A549 (cell line): ENCODE results near the gene MAMSTR. TPM values are rescaled to one million over a fixed set of nuclear protein-coding genes. Genes with fewer than 3 reads are reported as not detected.
A peak's percentile ranks its signal among the peaks of the same experiment; 100 is the strongest.

Experiments used
- ATAC-seq, 2 experiments: fragments of 200-7000 bp in 1 of 2; fragments of >200 bp in 1 of 2; cut with Nextera tagmentation in 1 of 2; cut with Tn5 transposase in 1 of 2; 3 replicates each; pipeline versions ENCODE4 v1.8.0 to v1.9.1; 2018 to 2020; ENCODE audit warnings: mild to moderate bottlenecking in 1 of 2, moderate library complexity in 1 of 2
- CTCF ChIA-PET: fragments of 300-600 bp; sonication (Branson Sonifier 250); formaldehyde crosslinking; extraction: SDS; loops from one replicate; lab custom pipeline; 2021; ENCODE audit warnings: antibody characterized with exemption, inconsistent platforms; lab: Yijun Ruan, JAX
- POLR2A ChIA-PET: fragments of 350-600 bp; formaldehyde crosslinking; extraction: SDS; loops from one replicate; lab custom pipeline; 2021; ENCODE audit warnings: antibody characterized with exemption, inconsistent platforms; lab: Yijun Ruan, JAX
- DNase-seq, 2 experiments: peaks; one replicate each; pipeline versions ENCODE4 v3.0.0 to v3.0.0-alpha.2; 2011 to 2016; ENCODE audit warnings: low read depth in 1 of 2, low spot score in 1 of 2
- FAIRE-seq: peaks from 2 replicates; lab custom pipeline; 2011; peaks lifted over from hg19 to GRCh38; lab: Jason Lieb, UNC
- H3K27ac ChIP-seq, 2 experiments: fragments of >200 bp; sonication (Bioruptor Twin); formaldehyde crosslinking; 3 replicates each; pipeline ENCODE4 v1.5.1; 2016 to 2017
- H3K4me1 ChIP-seq: fragments of >200 bp; sonication (Bioruptor Twin); formaldehyde crosslinking; 3 replicates; pipeline ENCODE4 v1.6.1; 2016
- H3K4me2 ChIP-seq: fragments of >200 bp; sonication (Bioruptor Twin); formaldehyde crosslinking; 3 replicates; pipeline ENCODE4 v1.6.1; 2016
- H3K4me3 ChIP-seq: fragments of >200 bp; sonication (Bioruptor Twin); formaldehyde crosslinking; 3 replicates; pipeline ENCODE4 v1.5.1; 2016
- H3K9me3 ChIP-seq: fragments of >200 bp; sonication (Bioruptor Twin); formaldehyde crosslinking; 3 replicates; pipeline ENCODE4 v1.6.1; 2016
- BHLHE40 ChIP-seq: IDR thresholded peaks from 2 replicates; pipeline ENCODE4 v1.6.1; 2012; ENCODE audit warnings: low read depth, low read length, inconsistent platforms
- CEBPB ChIP-seq, 2 experiments: fragments of >200 bp in 1 of 2; sonication (Bioruptor Twin) in 1 of 2; formaldehyde crosslinking in 1 of 2; IDR thresholded peaks; 2 replicates each; pipeline ENCODE4 v1.6.1; 2012 to 2016
- EHF ChIP-seq: fragments of 250-450 bp; sonication (Bioruptor Pico); IDR thresholded peaks from 2 replicates; pipeline ENCODE4 v1.5.0; 2020; ENCODE audit warnings: mild to moderate bottlenecking
- ELK1 ChIP-seq: fragments of 150-350 bp; IDR thresholded peaks from 2 replicates; pipeline ENCODE4 v1.6.1; 2014; ENCODE audit warnings: low read depth, mild to moderate bottlenecking, low read length
- EP300 ChIP-seq, 2 experiments: fragments of >200 bp; sonication (Bioruptor Twin); formaldehyde crosslinking; IDR thresholded peaks; 2 replicates in 1 of 2; 3 replicates in 1 of 2; pipeline ENCODE4 v1.6.1; 2016 to 2017
- ESRRA ChIP-seq: fragments of 150-350 bp; IDR thresholded peaks from 2 replicates; pipeline ENCODE4 v1.6.1; 2014; ENCODE audit warnings: mild to moderate bottlenecking, low read length, borderline replicate concordance
- FOSL2 ChIP-seq, 2 experiments: fragments of 450-650 bp in 1 of 2; fragments of >200 bp in 1 of 2; sonication (Bioruptor Twin) in 1 of 2; formaldehyde crosslinking; IDR thresholded peaks; 2 replicates each; pipeline versions ENCODE4 v1.5.0 to v1.6.1; 2016 to 2020; ENCODE audit warnings: mild to moderate bottlenecking in 1 of 2, moderate library complexity in 1 of 2
- HOXA7 ChIP-seq: fragments of 250-450 bp; sonication (Bioruptor Pico); IDR thresholded peaks from 2 replicates; pipeline ENCODE4 v1.5.0; 2020; ENCODE audit warnings: mild to moderate bottlenecking, moderate library complexity
- HOXB5 ChIP-seq: fragments of 250-450 bp; sonication (Bioruptor Pico); IDR thresholded peaks from 2 replicates; pipeline ENCODE4 v1.5.0; 2020; ENCODE audit warnings: mild to moderate bottlenecking, moderate library complexity
- JUN ChIP-seq, 2 experiments: fragments of >200 bp; sonication (Bioruptor Twin); formaldehyde crosslinking; IDR thresholded peaks; 2 replicates in 1 of 2; 3 replicates in 1 of 2; pipeline ENCODE4 v1.6.1; 2016 to 2017
- KDM1A ChIP-seq: fragments of 200-600 bp; sonication (generic); IDR thresholded peaks from 2 replicates; pipeline ENCODE4 v1.6.1; 2016; ENCODE audit warnings: low read depth, mild to moderate bottlenecking
- MAX ChIP-seq: IDR thresholded peaks from 2 replicates; pipeline ENCODE4 v1.6.1; 2012
- MAZ ChIP-seq: fragments of 150-350 bp; IDR thresholded peaks from 2 replicates; pipeline ENCODE4 v1.6.1; 2014; ENCODE audit warnings: antibody characterized with exemption, low read depth, low read length, borderline replicate concordance
- MYC ChIP-seq: IDR thresholded peaks from 2 replicates; pipeline ENCODE4 v1.6.1; 2012; ENCODE audit warnings: mild to moderate bottlenecking, inconsistent platforms, low read length, improper control_type of control experiment, borderline replicate concordance
- NFE2L2 ChIP-seq: fragments of 150-350 bp; conservative IDR thresholded peaks from 2 replicates; pipeline ENCODE4 v1.6.1; 2014; ENCODE audit warnings: low read length
- NPAS2 ChIP-seq: fragments of 250-450 bp; sonication (Bioruptor Pico); IDR thresholded peaks from 2 replicates; pipeline ENCODE4 v1.8.0; 2022; ENCODE audit warnings: mild to moderate bottlenecking, moderate library complexity, borderline replicate concordance
- PBX3 ChIP-seq: IDR thresholded peaks from 2 replicates; pipeline ENCODE4 v1.6.1; 2012
- PHF8 ChIP-seq: fragments of 200-600 bp; sonication (generic); IDR thresholded peaks from 2 replicates; pipeline ENCODE4 v1.6.1; 2016; ENCODE audit warnings: low read depth, mild to moderate bottlenecking, antibody characterized with exemption, moderate library complexity, borderline replicate concordance
- POLR2A ChIP-seq: IDR thresholded peaks from 2 replicates; pipeline ENCODE4 v1.6.1; 2012; ENCODE audit warnings: mild to moderate bottlenecking, low read length
- RCOR1 ChIP-seq: fragments of 150-350 bp; IDR thresholded peaks from 2 replicates; pipeline ENCODE4 v1.6.1; 2014; ENCODE audit warnings: antibody characterized with exemption, low read length, low read depth
- TFCP2L1 ChIP-seq: fragments of 250-450 bp; sonication (Bioruptor Pico); IDR thresholded peaks from 2 replicates; pipeline ENCODE4 v1.5.0; 2021; ENCODE audit warnings: mild to moderate bottlenecking
- TP53 ChIP-seq: fragments of 250-450 bp; sonication (Bioruptor Pico); IDR thresholded peaks from 2 replicates; pipeline ENCODE4 v1.5.0; 2021; ENCODE audit warnings: mild to moderate bottlenecking, moderate library complexity
- WGBS: methylation state at CpG from one replicate; pipeline ENCODE4 v1.1.6; 2017; ENCODE audit errors: missing lambda C conversion rate; 5-methylcytosine and 5-hydroxymethylcytosine counted together
- polyA plus RNA-seq, 4 experiments: library from polyadenylated mRNA; depleted of rRNA in 3 of 4; stranded (reverse); fragments of >200 nt; fragmentation: RNase III in 1 of 4; extraction: RNeasy Plus Mini Kit Qiagen cat#74134 plus additional on column Dnase treatment in 1 of 4; gene quantifications; 2 replicates in 3 of 4; 3 replicates in 1 of 4; pipeline ENCODE4 v1.2.3, GENCODE V29; 2011 to 2017
- TF ChIP-seq, protein P1 (sequence below): fragments of 250-450 bp; sonication (Bioruptor Pico); IDR thresholded peaks from 2 replicates; pipeline ENCODE4 v1.5.0; 2021; ENCODE audit warnings: mild to moderate bottlenecking, moderate library complexity, borderline replicate concordance
- TF ChIP-seq, protein P2 (sequence below): IDR thresholded peaks from 2 replicates; pipeline ENCODE4 v1.6.1; 2012; ENCODE audit warnings: low read depth, borderline replicate concordance
- TF ChIP-seq, protein P3 (sequence below): fragments of >200 bp; sonication (Bioruptor Twin); formaldehyde crosslinking; IDR thresholded peaks from 3 replicates; pipeline ENCODE4 v1.5.1; 2016

Gene MAMSTR
- polyA plus RNA-seq, 2 of the 4 experiments (the other 2 are of a cell fraction), result 0.44 to 0.52 TPM

GRCh38 chr19:48738557-48739403, 19.3 kb upstream of the MAMSTR start (continued):
- peak; percentile 83; the same call in 1 of the 2 replicates for TF ChIP-seq HOXB5 (CRISPR knock-in tag)
- TF ChIP-seq, protein P1, sequence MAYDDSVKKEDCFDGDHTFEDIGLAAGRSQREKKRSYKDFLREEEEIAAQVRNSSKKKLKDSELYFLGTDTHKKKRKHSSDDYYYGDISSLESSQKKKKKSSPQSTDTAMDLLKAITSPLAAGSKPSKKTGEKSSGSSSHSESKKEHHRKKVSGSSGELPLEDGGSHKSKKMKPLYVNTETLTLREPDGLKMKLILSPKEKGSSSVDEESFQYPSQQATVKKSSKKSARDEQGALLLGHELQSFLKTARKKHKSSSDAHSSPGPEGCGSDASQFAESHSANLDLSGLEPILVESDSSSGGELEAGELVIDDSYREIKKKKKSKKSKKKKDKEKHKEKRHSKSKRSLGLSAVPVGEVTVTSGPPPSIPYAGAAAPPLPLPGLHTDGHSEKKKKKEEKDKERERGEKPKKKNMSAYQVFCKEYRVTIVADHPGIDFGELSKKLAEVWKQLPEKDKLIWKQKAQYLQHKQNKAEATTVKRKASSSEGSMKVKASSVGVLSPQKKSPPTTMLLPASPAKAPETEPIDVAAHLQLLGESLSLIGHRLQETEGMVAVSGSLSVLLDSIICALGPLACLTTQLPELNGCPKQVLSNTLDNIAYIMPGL (CRISPR knock-in tag), result peak; percentile 53; the same call in 1 of the 2 replicates
- 0 out of 2 replicates have a peak, but pooled peaks have one; percentile 36 for TF ChIP-seq MAZ
- TF ChIP-seq BHLHE40, result no peak
- peak; percentile 69; the same call in 1 of the 2 replicates for TF ChIP-seq EHF
- peak; percentile 71; the same call in 1 of the 2 replicates for TF ChIP-seq NPAS2
- TF ChIP-seq TP53, result peak; percentile 65; the same call in 1 of the 2 replicates
- 0 out of 2 replicates have a peak, but pooled peaks have one; percentile 57 for TF ChIP-seq PHF8
- no peak for TF ChIP-seq KDM1A
- TF ChIP-seq, protein P2, sequence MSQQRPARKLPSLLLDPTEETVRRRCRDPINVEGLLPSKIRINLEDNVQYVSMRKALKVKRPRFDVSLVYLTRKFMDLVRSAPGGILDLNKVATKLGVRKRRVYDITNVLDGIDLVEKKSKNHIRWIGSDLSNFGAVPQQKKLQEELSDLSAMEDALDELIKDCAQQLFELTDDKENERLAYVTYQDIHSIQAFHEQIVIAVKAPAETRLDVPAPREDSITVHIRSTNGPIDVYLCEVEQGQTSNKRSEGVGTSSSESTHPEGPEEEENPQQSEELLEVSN, result peak; percentile 97
- TF ChIP-seq RCOR1, result no peak

- Histone ChIP-seq H3K9me3 (no peaks in the 10 kb centered on the region), H3K4me2 (no peak overlapping the region), H3K27ac (no peak overlapping the region), H3K4me1 (peaks cover 16% of the 10 kb centered on the region), H3K4me3 (no peak overlapping the region)
- peak; percentile 55 to 68 for DNase-seq
- ChIA-PET POLR2A (interaction anchor here (1.0 kb wide), 1 partner anchor 17 kb away, joined by 4 read pairs; no protein-coding TSS in a partner anchor), CTCF (interaction anchor here (1.2 to 5.4 kb wide), 9 partner anchors 10 to 62 kb away, joined by 4 to 69 read pairs (median 11); partner anchors contain the start of gene IZUMO1)
- peak in 1 of 2 experiments; percentile 5; a peak in 3 of 6 replicates for ATAC-seq
- WGBS, result 77% methylated on average over 22 of the region's 22 CpGs
- no peak for FAIRE-seq
- TF ChIP-seq, protein P3, sequence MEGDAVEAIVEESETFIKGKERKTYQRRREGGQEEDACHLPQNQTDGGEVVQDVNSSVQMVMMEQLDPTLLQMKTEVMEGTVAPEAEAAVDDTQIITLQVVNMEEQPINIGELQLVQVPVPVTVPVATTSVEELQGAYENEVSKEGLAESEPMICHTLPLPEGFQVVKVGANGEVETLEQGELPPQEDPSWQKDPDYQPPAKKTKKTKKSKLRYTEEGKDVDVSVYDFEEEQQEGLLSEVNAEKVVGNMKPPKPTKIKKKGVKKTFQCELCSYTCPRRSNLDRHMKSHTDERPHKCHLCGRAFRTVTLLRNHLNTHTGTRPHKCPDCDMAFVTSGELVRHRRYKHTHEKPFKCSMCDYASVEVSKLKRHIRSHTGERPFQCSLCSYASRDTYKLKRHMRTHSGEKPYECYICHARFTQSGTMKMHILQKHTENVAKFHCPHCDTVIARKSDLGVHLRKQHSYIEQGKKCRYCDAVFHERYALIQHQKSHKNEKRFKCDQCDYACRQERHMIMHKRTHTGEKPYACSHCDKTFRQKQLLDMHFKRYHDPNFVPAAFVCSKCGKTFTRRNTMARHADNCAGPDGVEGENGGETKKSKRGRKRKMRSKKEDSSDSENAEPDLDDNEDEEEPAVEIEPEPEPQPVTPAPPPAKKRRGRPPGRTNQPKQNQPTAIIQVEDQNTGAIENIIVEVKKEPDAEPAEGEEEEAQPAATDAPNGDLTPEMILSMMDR, result no peak
- TF ChIP-seq MYC (no peak), ELK1 (no peak), CEBPB (IDR thresholded peaks at IDR 0.05) (no peak), TFCP2L1 (CRISPR knock-in tag) (no peak), TP53 (no peak), POLR2A (no peak), HOXA7 (CRISPR knock-in tag) (no peak), ESRRA (no peak), NPAS2 (no peak), FOSL2 (IDR thresholded peaks at IDR 0.05) (no peak), FOSL2 (CRISPR knock-in tag; IDR thresholded peaks at IDR 0.05) (no peak), PBX3 (no peak), KDM1A (no peak), EP300 (IDR thresholded peaks at IDR 0.05) (no peak), JUN (IDR thresholded peaks at IDR 0.05) (no peak), NFE2L2 (no peak), MAX (no peak)
- TF ChIP-seq, protein P1 (CRISPR knock-in tag), result no peak
Measured at GRCh38 chr19:48737360-48737998, 18.0 kb upstream of the MAMSTR start.
